ENCODE measurements around the gene UBE2J2. TPM values are rescaled to one million over a fixed set of nuclear protein-coding genes. Genes with fewer than 3 reads are reported as not detected.

Gene UBE2J2
- total RNA-seq, 2 experiments from 2014 or later = 75.7 to 78.1 TPM

DNA sequence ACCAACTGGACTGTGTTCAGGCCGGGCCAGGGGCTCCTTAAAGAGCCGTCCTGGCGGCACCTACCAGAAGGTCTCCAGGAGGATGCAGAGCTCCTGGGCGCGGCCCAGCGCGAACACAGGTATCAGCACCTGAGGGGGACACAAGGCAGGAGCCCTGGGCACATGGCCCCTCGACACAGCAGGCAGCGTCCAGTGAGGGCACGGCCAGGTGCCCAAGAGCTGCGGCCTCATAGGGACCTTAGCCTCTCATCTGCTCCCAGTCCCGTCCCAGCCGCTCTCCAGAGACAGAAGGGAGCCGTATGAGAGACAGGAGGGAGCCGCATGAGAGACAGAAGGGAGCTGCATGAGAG lies 40.6 kb upstream of the UBE2J2 start:
- POLR2A ChIA-PET = interaction anchor here (1.1 kb wide), 1 partner anchor 11 kb away, joined by 3 read pairs; no protein-coding TSS in a partner anchor
- Mint-ChIP-seq H3K9me3 (no peaks in the 10 kb centered on the region), H3K27ac (no peak overlapping the region)

DNA sequence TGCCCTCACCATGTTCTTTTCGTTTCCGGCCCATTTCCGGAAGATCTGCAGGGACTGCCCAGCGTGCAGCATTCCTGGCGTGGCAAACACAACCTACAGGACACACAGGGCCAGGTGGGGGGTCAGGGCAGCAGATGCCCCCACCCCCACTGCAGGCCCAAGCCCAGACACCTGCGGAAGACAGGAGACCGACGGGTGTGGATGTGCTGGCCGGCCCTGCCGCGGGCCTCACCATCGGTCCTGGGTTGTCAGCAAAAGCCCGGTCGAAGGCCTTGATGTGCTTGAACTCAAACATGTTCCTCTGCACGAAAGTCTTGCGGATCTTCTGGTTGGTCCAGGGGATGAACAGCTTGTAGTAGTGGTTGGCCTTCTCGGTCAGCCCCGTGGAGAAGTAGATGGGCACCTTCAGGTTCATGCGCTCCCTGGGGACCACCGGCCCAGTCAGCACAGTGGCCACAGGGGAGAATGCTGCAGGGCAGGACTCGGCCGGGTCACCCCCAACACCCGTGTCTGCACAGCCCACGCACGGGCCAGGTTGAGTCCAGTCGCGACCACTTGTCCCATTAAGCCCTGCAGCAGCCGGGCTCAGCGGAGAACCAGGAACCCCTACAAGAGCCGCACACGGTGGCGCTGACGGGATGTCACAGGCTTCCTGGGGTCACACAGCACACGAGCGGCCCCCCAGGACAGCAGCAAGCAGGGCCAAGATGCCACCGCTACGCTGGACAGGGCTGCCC lies 40.0 kb upstream of the UBE2J2 start:
- DNase-seq (no peak), ATAC-seq (ENCODE audit: low read depth) (no peak)
- no peak overlapping the region for H3K4me3 Mint-ChIP-seq
- H3K36me3 Mint-ChIP-seq = peaks cover 8% of the 10 kb centered on the region
- no peak overlapping the region for H3K27ac Mint-ChIP-seq
- no peaks in the 10 kb centered on the region for H3K9me3 Mint-ChIP-seq
- peaks cover 2% of the 10 kb centered on the region for H3K4me1 Mint-ChIP-seq
- POLR2A ChIA-PET = interaction anchor here (1.1 kb wide), 1 partner anchor 12 kb away, joined by 3 read pairs; no protein-coding TSS in a partner anchor
- no peaks in the 10 kb centered on the region for H3K27me3 Mint-ChIP-seq

More for the DNA sequence above, 40.6 kb upstream of the UBE2J2 start:
- ATAC-seq (ENCODE audit: low read depth) (no peak), DNase-seq (no peak)
- Mint-ChIP-seq H3K27me3 (no peaks in the 10 kb centered on the region), H3K36me3 (peaks cover 10% of the 10 kb centered on the region), H3K4me1 (peaks cover 2% of the 10 kb centered on the region), H3K4me3 (no peak overlapping the region)

DNA sequence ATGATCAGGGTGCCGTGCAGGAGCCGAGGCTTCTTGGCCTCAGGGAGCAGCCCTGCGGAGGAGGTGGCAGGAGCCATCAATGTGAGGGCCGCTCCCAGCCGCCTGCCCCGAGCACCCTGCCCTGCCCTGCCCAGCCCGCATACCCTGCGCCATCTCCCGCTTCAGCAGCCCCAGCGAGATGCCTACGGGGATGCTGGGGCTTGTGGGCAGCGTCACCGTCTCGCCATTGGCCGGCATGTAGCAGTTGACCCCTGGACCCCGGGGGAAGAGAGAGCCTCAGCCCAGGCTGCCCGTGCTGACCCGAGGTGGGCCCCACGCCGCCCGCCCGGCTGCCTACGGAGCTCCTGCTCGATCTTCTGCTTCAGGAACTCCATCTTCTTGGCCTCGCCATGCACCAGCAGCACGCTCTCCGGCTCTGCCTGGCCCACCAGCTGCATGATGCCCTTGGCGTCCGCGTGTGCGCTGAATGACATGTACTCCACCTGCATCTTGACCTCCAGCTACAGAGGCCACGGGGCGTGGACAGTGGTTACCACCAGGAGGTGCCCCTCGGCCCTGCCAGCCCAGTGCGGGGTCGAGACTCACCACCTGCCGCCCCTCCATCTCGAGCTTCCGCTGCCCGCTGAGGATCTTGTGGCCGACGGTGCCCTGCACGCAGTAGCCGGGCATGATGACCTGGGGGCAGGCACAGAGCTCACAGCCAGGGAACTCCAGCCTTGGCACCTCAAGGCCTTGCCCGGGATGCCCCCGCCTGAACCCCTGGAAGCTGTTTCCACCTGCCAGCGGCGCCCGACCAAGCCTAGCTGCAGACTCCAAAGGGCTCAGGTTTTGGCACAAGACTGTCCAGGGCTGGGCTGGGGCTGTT lies 39.0 kb upstream of the UBE2J2 start:
- ATAC-seq (ENCODE audit: low read depth) (no peak), DNase-seq (no peak)
- Mint-ChIP-seq H3K9me3 (no peaks in the 10 kb centered on the region), H3K36me3 (peaks cover 8% of the 10 kb centered on the region), H3K27me3 (no peaks in the 10 kb centered on the region), H3K4me3 (no peak overlapping the region), H3K27ac (no peak overlapping the region), H3K4me1 (peaks cover 2% of the 10 kb centered on the region)
- POLR2A ChIA-PET = no interaction called here

DNA sequence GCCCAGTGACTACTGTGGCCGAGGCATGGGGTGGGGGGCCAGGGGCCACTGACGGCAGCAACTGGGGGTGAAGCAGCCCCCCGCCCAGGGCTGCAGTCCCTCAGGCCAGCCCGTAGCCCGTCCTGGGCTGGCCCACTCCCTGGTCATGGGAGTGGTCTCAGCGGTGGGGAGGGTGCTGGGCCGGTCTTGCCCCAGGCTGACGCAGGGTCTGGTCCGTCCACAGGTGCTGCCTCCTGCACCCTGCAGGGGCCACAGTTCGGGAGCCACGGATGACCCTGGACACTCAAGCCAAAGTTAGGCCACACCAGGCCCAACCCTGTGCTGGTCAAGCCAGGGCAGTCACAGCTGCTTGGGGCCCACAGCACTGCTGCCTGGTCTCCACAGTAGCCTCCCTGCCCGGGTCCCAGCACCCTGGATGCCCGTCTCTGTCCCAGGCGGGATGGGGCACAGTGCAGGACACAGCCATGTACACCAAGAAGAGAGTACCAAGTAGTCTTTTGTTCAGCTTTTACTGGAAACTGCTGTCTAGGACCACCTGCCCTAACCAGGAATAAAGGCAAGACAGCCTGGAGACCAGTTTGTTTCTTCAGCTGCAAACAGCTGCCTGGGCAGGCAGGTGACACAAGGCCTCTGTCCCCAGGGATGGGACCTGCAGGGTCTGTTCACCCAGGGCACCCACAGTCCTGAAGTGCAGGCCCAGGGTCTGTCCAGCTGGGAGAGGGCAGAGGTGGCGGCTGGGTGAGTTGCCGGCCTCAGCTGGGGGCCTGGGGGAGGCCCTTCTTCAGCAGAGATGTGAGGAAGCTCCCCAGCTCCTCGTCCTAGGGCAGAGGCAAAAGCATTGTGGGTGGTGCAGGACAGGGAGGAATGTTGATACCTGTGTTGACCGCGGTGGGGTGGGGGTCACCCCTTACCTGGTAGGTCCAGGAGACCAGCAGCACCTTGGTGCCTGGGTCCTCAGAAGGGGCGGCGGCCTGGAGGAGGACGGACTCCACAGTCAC lies 37.8 kb upstream of the UBE2J2 start:
- POLR2A ChIA-PET = interaction anchor here (1.1 to 1.4 kb wide), 2 partner anchors 9 kb away, joined by 3 to 4 read pairs; no protein-coding TSS in a partner anchor
- Mint-ChIP-seq H3K4me3 (no peak overlapping the region), H3K36me3 (peaks cover 6% of the 10 kb centered on the region), H3K27ac (no peak overlapping the region), H3K27me3 (no peaks in the 10 kb centered on the region), H3K9me3 (no peaks in the 10 kb centered on the region), H3K4me1 (peaks cover 4% of the 10 kb centered on the region)
- DNase-seq (no peak), ATAC-seq (ENCODE audit: low read depth) (no peak)

DNA sequence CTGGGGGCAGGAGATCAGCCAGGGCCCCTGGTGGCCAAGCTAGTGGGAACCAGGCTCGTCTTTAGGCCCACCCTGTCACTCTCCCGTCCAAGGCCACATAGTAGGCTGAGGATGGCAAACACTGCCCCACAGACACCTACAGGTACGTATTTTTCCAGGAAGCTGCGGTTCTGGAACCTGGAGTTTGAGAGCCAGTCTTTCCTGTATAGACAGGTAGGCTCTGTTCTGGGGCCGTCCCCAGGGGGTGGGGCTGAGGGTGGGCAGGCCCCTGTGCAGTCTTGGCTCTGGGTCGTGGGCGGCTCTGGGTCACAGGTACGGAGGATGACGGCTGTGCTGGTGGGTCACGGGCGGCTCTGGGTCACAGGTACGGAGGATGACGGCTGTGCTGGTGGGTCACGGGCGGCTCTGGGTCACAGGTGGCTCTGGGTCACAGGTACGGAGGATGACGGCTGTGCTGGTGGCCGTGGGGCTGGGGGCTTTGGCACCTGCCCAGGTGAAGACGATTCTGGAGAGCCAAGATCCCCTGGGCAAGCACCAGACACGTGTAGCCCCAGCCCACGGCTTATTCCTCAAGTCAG lies 36.9 kb upstream of the UBE2J2 start:
- Mint-ChIP-seq H3K36me3 (peaks cover 6% of the 10 kb centered on the region), H3K9me3 (no peaks in the 10 kb centered on the region), H3K4me3 (no peak overlapping the region), H3K4me1 (peaks cover 11% of the 10 kb centered on the region), H3K27me3 (no peaks in the 10 kb centered on the region), H3K27ac (no peak overlapping the region)
- POLR2A ChIA-PET = interaction anchor here (1.4 kb wide), 1 partner anchor 10 kb away, joined by 4 read pairs; no protein-coding TSS in a partner anchor
- ATAC-seq (ENCODE audit: low read depth) (no peak), DNase-seq (no peak)

DNA sequence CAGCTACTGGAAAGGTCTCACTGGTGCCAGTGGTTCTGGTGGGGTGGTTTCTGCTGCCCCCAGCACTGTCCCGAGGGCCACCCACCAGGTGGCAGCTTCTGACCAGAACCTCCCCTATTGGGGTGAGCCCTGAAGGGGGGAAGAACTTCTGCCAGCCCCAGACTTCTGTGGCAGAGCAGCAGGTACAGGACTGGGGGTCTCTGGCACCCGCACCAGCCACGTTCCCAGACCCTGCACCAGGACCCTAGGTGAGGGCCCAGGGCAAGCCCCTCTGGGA lies 36.4 kb upstream of the UBE2J2 start:
- peaks cover 13% of the 10 kb centered on the region for H3K4me1 Mint-ChIP-seq
- no peak overlapping the region for H3K27ac Mint-ChIP-seq
- DNase-seq (no peak), ATAC-seq (ENCODE audit: low read depth) (no peak)
- POLR2A ChIA-PET = interaction anchor here (1.4 kb wide), 1 partner anchor 10 kb away, joined by 4 read pairs; no protein-coding TSS in a partner anchor
- H3K27me3 Mint-ChIP-seq = no peaks in the 10 kb centered on the region
- H3K4me3 Mint-ChIP-seq = peak overlapping the region; percentile 80
- no peaks in the 10 kb centered on the region for H3K9me3 Mint-ChIP-seq
- H3K36me3 Mint-ChIP-seq = peaks cover 6% of the 10 kb centered on the region

DNA sequence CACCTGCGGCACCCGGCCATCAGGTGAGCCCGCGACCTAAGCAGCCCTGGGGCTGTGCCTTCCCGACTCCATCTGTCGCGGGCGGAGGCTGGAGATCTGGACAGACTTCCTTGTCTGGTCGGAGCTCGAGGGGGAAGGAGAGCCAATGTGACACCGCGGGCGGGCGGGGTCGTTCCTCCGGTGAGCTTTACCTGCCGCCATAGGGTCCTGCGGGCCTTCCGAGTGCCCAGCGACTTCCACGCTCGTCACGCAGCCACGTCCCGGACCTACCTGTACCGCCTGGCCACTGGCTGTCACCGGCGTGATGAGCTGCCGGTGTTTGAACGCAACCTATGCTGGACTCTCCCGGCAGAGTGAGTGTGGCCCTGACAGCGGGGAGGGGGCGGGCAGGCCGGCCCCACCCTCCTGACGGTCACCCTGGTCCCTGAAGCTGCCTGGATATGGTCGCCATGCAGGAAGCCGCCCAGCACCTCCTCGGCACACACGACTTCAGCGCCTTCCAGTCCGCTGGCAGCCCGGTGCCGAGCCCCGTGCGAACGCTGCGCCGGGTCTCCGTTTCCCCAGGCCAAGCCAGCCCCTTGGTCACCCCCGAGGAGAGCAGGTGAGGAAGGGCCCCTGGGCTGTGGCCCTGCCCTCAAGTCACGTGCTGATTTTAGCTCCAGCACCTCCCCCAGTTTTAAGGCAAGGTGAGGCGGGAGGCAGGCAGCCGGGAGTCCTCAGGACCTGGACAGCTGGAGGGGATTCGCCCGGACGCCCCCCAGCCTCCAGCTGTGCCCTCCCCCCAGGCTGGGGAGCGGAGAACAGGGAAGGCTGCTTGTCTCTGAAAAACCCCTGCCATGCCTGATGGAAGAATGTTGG lies 35.8 kb upstream of the UBE2J2 start:
- H3K4me3 Mint-ChIP-seq = peak overlapping the region; percentile 80
- ATAC-seq (ENCODE audit: low read depth) = no peak
- peak overlapping the region; percentile 65 for H3K27ac Mint-ChIP-seq
- peaks cover 3% of the 10 kb centered on the region for H3K36me3 Mint-ChIP-seq
- no peaks in the 10 kb centered on the region for H3K9me3 Mint-ChIP-seq
- no peak for DNase-seq
- no peaks in the 10 kb centered on the region for H3K27me3 Mint-ChIP-seq
- POLR2A ChIA-PET = interaction anchor here (1.4 kb wide), 1 partner anchor 11 kb away, joined by 4 read pairs; no protein-coding TSS in a partner anchor
- H3K4me1 Mint-ChIP-seq = peaks cover 14% of the 10 kb centered on the region

DNA sequence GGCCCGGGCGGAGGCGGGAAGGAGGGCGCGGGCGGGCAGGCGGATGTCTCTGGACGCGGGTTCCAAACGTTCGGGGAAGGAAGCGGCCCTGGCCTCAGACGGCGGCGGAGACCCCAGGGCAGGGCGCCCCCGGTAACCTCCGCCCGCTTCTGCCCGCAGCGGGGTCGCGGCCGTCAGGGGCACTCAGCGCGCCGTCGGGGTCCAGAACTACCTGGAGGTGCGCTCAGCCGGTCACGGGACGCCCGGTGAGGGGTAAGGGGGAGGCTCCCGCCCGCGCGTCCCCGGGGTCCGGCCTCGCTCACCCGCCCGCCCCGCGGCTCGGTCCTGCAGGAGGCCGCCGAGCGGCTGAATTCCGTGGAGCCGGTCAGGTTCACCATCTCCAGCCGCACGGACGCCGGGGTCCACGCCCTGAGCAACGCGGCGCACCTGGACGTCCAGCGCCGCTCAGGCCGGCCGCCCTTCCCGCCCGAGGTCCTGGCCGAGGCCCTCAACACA lies 35.1 kb upstream of the UBE2J2 start:
- peaks cover 14% of the 10 kb centered on the region for H3K4me1 Mint-ChIP-seq
- ATAC-seq (ENCODE audit: low read depth) (no peak), DNase-seq (no peak)
- peak overlapping the region; percentile 85 for H3K4me3 Mint-ChIP-seq
- peaks cover 2% of the 10 kb centered on the region for H3K36me3 Mint-ChIP-seq
- H3K9me3 Mint-ChIP-seq = no peaks in the 10 kb centered on the region
- POLR2A ChIA-PET = no interaction called here
- peak overlapping the region; percentile 82 for H3K27ac Mint-ChIP-seq
- H3K27me3 Mint-ChIP-seq = no peaks in the 10 kb centered on the region

DNA sequence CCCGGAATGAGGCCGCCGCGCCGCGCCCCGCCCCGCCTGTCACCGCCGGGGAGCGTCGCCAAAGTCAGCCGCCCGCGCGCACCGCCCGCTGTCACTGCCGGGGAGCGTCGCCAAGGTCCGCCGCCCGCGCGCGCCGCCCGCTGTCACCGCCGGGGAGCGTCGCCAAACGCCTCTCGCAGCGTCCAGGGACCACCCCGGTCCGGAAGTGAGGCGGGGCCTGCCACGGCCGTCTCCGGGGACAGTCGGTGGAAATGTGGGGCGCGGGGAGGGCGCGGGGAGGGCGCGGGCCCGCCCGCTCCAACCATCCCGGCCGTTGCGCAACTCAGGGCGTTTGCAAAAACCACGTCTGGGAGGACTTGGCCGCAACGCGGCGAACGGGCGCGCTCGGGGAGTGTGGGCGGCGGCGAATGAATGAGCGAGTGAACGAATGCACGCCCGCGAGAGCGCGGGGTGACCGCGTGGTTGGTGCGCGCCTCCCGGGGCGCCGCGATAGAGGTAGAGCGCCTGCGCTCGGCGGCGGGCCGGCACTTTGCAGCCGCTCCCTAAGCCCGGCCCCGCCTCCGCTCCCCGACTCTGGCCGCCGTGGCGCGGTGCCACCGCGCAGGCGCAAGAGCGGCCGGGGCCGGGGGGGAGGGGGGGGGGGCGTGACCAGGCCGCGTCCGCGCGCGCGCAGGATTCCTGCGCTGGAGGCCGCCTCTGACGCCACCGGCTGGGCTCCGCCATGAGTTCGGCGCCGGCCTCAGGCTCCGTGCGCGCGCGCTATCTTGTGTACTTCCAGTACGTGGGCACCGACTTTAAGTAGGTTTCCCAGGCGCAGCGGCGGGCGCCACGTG lies 34.5 kb upstream of the UBE2J2 start, which contains the start of the genes ACAP3 and PUSL1:
ACAP3 (minus strand) TSS at position 8 of the 833 bp plus-strand sequence. CDS start 115 bp downstream, outside the sequence.
PUSL1 (plus strand) TSS at position 675 of the 833 bp plus-strand sequence; CDS start at position 722, 47 bp downstream.
- Mint-ChIP-seq H3K4me1 (peaks cover 14% of the 10 kb centered on the region), H3K27ac (peak within 1 kb of the TSS; percentile 97), H3K36me3 (no peaks in the 10 kb centered on the region), H3K4me3 (peak within 1 kb of the TSS; percentile 94), H3K9me3 (no peaks in the 10 kb centered on the region), H3K27me3 (no peaks in the 10 kb centered on the region)
- ATAC-seq (ENCODE audit: low read depth) = peak; percentile 57
- peak; percentile 94 for DNase-seq
- POLR2A ChIA-PET = no interaction called here

DNA sequence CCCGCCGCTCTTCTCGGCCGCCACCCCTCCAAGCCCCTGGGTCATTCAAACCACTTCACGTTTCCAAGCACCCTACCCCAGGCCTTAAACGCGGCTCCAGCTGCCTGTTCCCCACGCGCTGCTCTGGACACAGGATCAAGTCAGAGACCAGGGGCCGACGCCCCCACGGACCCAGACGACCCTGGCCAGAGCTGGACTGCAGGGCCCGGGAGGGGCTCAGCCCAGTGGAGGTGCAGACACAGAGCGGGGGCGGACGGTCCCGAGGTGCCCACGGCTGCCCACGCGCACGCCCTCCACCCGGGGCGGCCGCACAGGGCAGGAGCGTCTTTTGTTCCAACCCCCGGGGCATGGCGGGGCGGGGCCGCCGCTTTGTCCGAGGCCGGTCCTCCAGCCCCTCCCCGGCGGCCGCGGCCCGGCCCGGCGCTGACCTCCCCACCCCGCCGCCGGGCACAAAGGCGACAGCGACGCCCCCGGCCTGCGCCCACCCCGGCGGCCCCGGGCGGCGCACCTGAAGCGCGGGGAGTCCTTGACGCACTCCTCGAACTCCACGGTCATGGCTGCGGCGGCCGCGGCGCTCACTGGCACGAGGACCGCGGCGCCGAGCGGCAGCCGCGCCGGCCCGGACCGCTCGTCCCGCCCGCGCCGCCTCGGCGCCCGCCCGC lies 33.7 kb upstream of the UBE2J2 start:
- no peaks in the 10 kb centered on the region for H3K9me3 Mint-ChIP-seq
- H3K27me3 Mint-ChIP-seq = no peaks in the 10 kb centered on the region
- H3K27ac Mint-ChIP-seq = peak overlapping the region; percentile 97
- POLR2A ChIA-PET = interaction anchor here (0.9 to 1.0 kb wide), 2 partner anchors 33 to 68 kb away, joined by 3 to 4 read pairs; partner anchors contain the start of genes AURKAIP1 and UBE2J2
- DNase-seq = no peak
- peaks cover 14% of the 10 kb centered on the region for H3K4me1 Mint-ChIP-seq
- no peaks in the 10 kb centered on the region for H3K36me3 Mint-ChIP-seq
- peak overlapping the region; percentile 94 for H3K4me3 Mint-ChIP-seq
- peak; percentile 0 for ATAC-seq (ENCODE audit: low read depth)

Data from activated naive CD8-positive, alpha-beta T cell treated with anti-CD3 and anti-CD28 coated beads, Interleukin-2, amount 10 ng/mL, durations not matched to agents 7 days and 5 days (primary cell).